Epithelial cell of proximal tubule (primary cell): ENCODE results near the gene SUPT4H1. TPM values are rescaled to one million over a fixed set of nuclear protein-coding genes. Genes with fewer than 3 reads are reported as not detected.

Experiments
- DNase-seq: peaks from one replicate; pipeline ENCODE4 v3.0.0-alpha.2; 2011; ENCODE audit warnings: low read depth
- H3K4me3 ChIP-seq: 2 replicates; pipeline ENCODE4 v1.5.1; 2011; ENCODE audit warnings: low read depth, mild to moderate bottlenecking, low read length
- CTCF ChIP-seq: conservative IDR thresholded peaks from 2 replicates; pipeline ENCODE4 v1.5.1; 2012; ENCODE audit warnings: low read depth, mild to moderate bottlenecking, low read length
- total RNA-seq: library from RNA; depleted of rRNA; stranded (reverse); fragments of >200 nt; gene quantifications from 2 replicates; pipeline ENCODE4 v1.2.3, GENCODE V29; 2015

SUPT4H1 gene
- total RNA-seq, 1 donor from 2014 or later: 47.6 TPM

- H3K4me3 ChIP-seq: no peak overlapping the region
- TF ChIP-seq CTCF: no peak
- no peak for DNase-seq
These were observed 2.7 kb upstream of the SUPT4H1 start for GRCh38 chr17:58354541-58355216.

- no peak overlapping the region for H3K4me3 ChIP-seq
- DNase-seq: no peak
- TF ChIP-seq CTCF: no peak
These were observed 1.4 kb upstream of the SUPT4H1 start for GRCh38 chr17:58353389-58353825.

GRCh38 chr17:58352596-58353388, 791 bp upstream of the SUPT4H1 start:
- no peak for DNase-seq
- no peak for TF ChIP-seq CTCF
- peak overlapping the region; percentile 94 for H3K4me3 ChIP-seq

GRCh38 chr17:58351182-58351581, 819 bp downstream of the SUPT4H1 start:
- peak overlapping the region; percentile 94 for H3K4me3 ChIP-seq
- DNase-seq: no peak
- no peak for TF ChIP-seq CTCF

GRCh38 chr17:58348038-58348437, 4.0 kb downstream of the SUPT4H1 start:
- H3K4me3 ChIP-seq: no peak overlapping the region
- no peak for TF ChIP-seq CTCF
- DNase-seq: no peak

- no peak for DNase-seq
- TF ChIP-seq CTCF: no peak
- H3K4me3 ChIP-seq: no peak overlapping the region
These were observed 6.5 kb downstream of the SUPT4H1 start for GRCh38 chr17:58345500-58345899.
